Trophoblast cell (in vitro differentiated cells and primary cell): Measurements from ENCODE around the gene RPS6KA4.

ENCODE experiments used
- DNase-seq, 2 donors: peaks; one replicate each; pipeline ENCODE4 v3.0.0-alpha.2; 2016
- H2AFZ ChIP-seq: 2 replicates; pipeline ENCODE4 v1.6.1; 2013; ENCODE audit warnings: low read length, moderate library complexity, mild to moderate bottlenecking; ENCODE audit not compliant: insufficient read depth, poor library complexity
- H2AK5ac ChIP-seq: 2 replicates; pipeline ENCODE4 v1.6.1; 2013; ENCODE audit warnings: mild to moderate bottlenecking, low read length
- H2BK120ac ChIP-seq: 2 replicates; pipeline ENCODE4 v1.6.1; 2013; ENCODE audit warnings: low read length, mild to moderate bottlenecking, moderate library complexity; ENCODE audit not compliant: insufficient read depth, poor library complexity
- H2BK12ac ChIP-seq: 2 replicates; pipeline ENCODE4 v1.6.1; 2013; ENCODE audit warnings: mild to moderate bottlenecking, low read length, moderate library complexity
- H2BK5ac ChIP-seq: 2 replicates; pipeline ENCODE4 v1.6.1; 2013; ENCODE audit warnings: low read length, low read depth, moderate library complexity, mild to moderate bottlenecking; ENCODE audit not compliant: poor library complexity
- H3K14ac ChIP-seq: 2 replicates; pipeline ENCODE4 v1.6.1; 2013; ENCODE audit warnings: mild to moderate bottlenecking, low read length
- H3K18ac ChIP-seq: 2 replicates; pipeline ENCODE4 v1.6.1; 2013; ENCODE audit warnings: mild to moderate bottlenecking, low read length
- H3K23ac ChIP-seq: 2 replicates; pipeline ENCODE4 v1.6.1; 2013; ENCODE audit warnings: low read length
- H3K27ac ChIP-seq: 2 replicates; pipeline ENCODE4 v1.5.1; 2013; ENCODE audit warnings: low read depth, mild to moderate bottlenecking, inconsistent platforms, low read length, moderate library complexity
- H3K27me3 ChIP-seq: 2 replicates; pipeline ENCODE4 v1.6.1; 2013; ENCODE audit warnings: inconsistent platforms, mild to moderate bottlenecking, low read length, moderate library complexity; ENCODE audit not compliant: insufficient read depth
- H3K36me3 ChIP-seq, 2 experiments: 1 replicate in 1 of 2; 2 replicates in 1 of 2; pipeline ENCODE4 v1.6.1; 2013; ENCODE audit warnings: low read length in 2 of 2, mild to moderate bottlenecking in 2 of 2, moderate library complexity in 1 of 2; ENCODE audit not compliant: insufficient read depth in 2 of 2, control insufficient read depth in 1 of 2
- H3K4ac ChIP-seq: 2 replicates; pipeline ENCODE4 v1.6.1; 2013; ENCODE audit warnings: low read depth, mild to moderate bottlenecking, low read length, moderate library complexity
- H3K4me1 ChIP-seq, 2 experiments: 1 replicate in 1 of 2; 2 replicates in 1 of 2; pipeline ENCODE4 v1.6.1; 2013; ENCODE audit warnings: low read length in 2 of 2, mild to moderate bottlenecking in 2 of 2, moderate library complexity in 1 of 2; ENCODE audit not compliant: insufficient read depth in 2 of 2, control insufficient read depth in 1 of 2
- H3K4me2 ChIP-seq: 2 replicates; pipeline ENCODE4 v1.6.1; 2013; ENCODE audit warnings: inconsistent platforms, mild to moderate bottlenecking, low read length, moderate library complexity
- H3K4me3 ChIP-seq: 2 replicates; pipeline ENCODE4 v1.5.1; 2013; ENCODE audit warnings: mild to moderate bottlenecking, low read depth, low read length, inconsistent platforms
- H3K79me1 ChIP-seq: one replicate; pipeline ENCODE4 v1.6.1; 2013; ENCODE audit warnings: low read length
- H3K79me2 ChIP-seq: 2 replicates; pipeline ENCODE4 v1.6.1; 2013; ENCODE audit warnings: low read length, mild to moderate bottlenecking; ENCODE audit not compliant: control insufficient read depth, insufficient read depth, poor library complexity
- H3K9ac ChIP-seq: 2 replicates; pipeline ENCODE4 v1.6.1; 2013; ENCODE audit warnings: mild to moderate bottlenecking, low read length
- H3K9me3 ChIP-seq: 2 replicates; pipeline ENCODE4 v1.6.1; 2013; ENCODE audit warnings: low read depth, mild to moderate bottlenecking, control low read depth, inconsistent platforms, low read length; ENCODE audit not compliant: insufficient read depth
- H4K12ac ChIP-seq: 2 replicates; pipeline ENCODE4 v1.6.1; 2013; ENCODE audit warnings: low read depth, mild to moderate bottlenecking, low read length, moderate library complexity
- H4K8ac ChIP-seq: 2 replicates; pipeline ENCODE4 v1.6.1; 2013; ENCODE audit warnings: low read depth, mild to moderate bottlenecking, low read length, moderate library complexity
- H4K91ac ChIP-seq: one replicate; pipeline ENCODE4 v1.6.1; 2013; ENCODE audit warnings: low read depth, mild to moderate bottlenecking, low read length, moderate library complexity
- WGBS: extraction: QIAGEN DNeasy Blood & Tissue Kit; methylation state at CpG from one replicate; pipeline ENCODE4 v1.1.7; 2013; ENCODE audit warnings: missing lambda C conversion rate; ENCODE audit not compliant: insufficient read length, insufficient coverage; ENCODE audit errors: extremely low coverage; 5-methylcytosine and 5-hydroxymethylcytosine counted together

The RPS6KA4 gene

DNA sequence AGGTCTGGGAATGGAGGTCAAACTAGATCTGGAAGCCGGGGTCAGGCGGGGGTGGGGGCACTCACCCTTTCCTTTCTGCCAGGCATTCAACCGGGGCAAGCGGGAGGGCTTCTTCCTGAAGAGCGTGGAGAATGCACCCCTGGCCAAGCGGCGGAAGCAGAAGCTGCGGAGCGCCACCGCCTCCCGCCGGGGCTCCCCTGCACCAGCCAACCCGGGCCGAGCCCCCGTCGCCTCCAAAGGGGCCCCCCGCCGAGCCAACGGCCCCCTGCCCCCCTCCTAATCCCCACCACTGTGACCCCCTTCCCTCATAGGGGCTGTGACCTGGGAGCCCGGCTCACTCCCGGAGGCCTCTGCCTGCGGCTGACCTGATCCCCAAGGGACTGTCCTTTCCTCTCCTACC is 12.2 kb downstream of the RPS6KA4 start:
- WGBS, result no CpG with 5 or more reads among the region's 22 CpGs
- no peaks in the 10 kb centered on the region for H3K27me3 ChIP-seq
- H3K36me3 ChIP-seq, result peaks cover 40 to 42% of the 10 kb centered on the region in 2 experiments
- no peak overlapping the region for H3K4ac ChIP-seq
- H3K9ac ChIP-seq, result no peak overlapping the region
- H3K23ac ChIP-seq, result no peak overlapping the region
- H4K12ac ChIP-seq, result no peak overlapping the region
- H3K14ac ChIP-seq, result no peak overlapping the region
- no peak overlapping the region for H2BK5ac ChIP-seq
- no peak overlapping the region for H3K4me3 ChIP-seq
- no peak overlapping the region for H3K4me2 ChIP-seq
- H2BK120ac ChIP-seq, result no peak overlapping the region
- no peak overlapping the region for H3K18ac ChIP-seq
- H3K79me1 ChIP-seq, result no peaks in the 10 kb centered on the region
- no peak overlapping the region for H2BK12ac ChIP-seq
- no peaks in the 10 kb centered on the region for H3K79me2 ChIP-seq
- H3K4me1 ChIP-seq, result peaks cover 6 to 7% of the 10 kb centered on the region in 2 experiments
- no peak overlapping the region for H2AFZ ChIP-seq
- no peak overlapping the region for H4K91ac ChIP-seq
- H3K9me3 ChIP-seq, result peaks cover 4% of the 10 kb centered on the region
- no peak overlapping the region for H3K27ac ChIP-seq
- H4K8ac ChIP-seq, result no peak overlapping the region
- DNase-seq, result no peak
- no peak overlapping the region for H2AK5ac ChIP-seq

DNA sequence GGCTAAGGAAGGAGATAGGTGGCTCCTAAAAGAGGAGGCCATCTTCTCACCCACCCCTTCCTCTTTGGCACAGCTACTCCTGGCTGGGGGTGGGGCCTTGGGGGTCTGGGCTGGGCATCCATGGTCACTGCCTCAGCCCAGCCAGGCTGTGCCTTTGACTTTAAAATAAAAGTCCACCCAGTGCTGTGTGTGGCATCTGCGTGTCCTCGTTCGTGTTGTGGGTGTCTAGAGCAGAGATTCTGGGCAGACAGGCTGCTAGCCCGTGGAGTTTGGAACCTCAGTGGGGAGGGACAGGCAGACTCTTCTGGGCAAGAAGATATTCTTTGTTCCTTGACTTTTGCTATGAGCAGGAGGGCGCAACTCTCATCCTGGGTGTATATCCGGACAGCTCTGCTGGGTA is 13.1 kb downstream of the RPS6KA4 start:
- H3K4ac ChIP-seq, result no peak overlapping the region

DNA sequence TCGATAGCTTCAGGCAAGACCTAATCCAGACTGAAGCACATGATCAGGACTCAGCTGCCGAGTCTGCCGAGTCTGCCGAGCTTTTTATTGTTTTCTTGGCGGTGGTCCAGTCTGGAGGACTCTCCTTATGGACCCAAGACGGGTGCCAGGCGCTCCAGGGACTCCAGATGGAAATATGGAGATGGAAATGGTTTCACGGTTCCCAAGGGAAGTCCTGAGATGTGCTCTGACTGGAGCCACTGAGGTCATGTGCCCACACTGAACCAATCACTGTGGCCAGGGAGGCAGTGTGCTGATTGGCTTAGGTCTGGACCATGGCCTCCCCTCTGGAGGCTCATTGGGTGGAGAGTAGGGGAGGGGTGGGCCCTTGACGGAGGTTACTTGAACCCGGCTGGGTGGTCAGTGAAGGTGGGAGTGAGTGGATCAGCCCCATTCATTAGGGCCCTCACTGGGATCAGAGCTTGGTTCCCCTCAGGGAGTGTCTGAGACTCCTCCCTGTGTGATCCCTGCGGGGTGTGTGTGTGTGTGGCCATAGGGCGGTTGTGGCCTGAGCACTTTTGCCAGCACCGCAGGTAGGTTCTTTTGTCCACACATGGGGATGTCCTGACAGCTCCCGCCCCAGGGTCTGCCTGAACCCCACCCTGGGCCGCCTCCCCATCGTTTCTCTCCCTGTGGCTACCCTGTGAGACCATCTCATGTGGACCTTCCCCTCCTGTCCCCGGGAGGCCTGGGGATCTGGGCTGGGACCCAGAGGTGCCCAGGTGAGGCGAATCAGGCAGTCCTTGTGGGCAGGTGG is 14.0 kb downstream of the RPS6KA4 start:
- peak; percentile 79 to 85 for DNase-seq
- Histone ChIP-seq H3K79me1 (no peaks in the 10 kb centered on the region), H3K27me3 (no peaks in the 10 kb centered on the region), H3K4me3 (no peak overlapping the region), H3K4me2 (no peak overlapping the region), H3K4ac (no peak overlapping the region), H3K36me3 (peaks cover 32 to 34% of the 10 kb centered on the region in 2 experiments), H2AFZ (no peak overlapping the region), H3K9ac (no peak overlapping the region), H2BK120ac (no peak overlapping the region), H2BK12ac (no peak overlapping the region), H4K12ac (no peak overlapping the region), H3K23ac (no peak overlapping the region), H3K27ac (no peak overlapping the region), H3K79me2 (no peaks in the 10 kb centered on the region), H2AK5ac (no peak overlapping the region), H3K4me1 (peaks cover 2% of the 10 kb centered on the region in 2 experiments), H4K91ac (no peak overlapping the region), H3K14ac (no peak overlapping the region), H4K8ac (no peak overlapping the region), H3K9me3 (peaks cover 4% of the 10 kb centered on the region), H2BK5ac (no peak overlapping the region), H3K18ac (no peak overlapping the region)
- WGBS, result no CpG with 5 or more reads among the region's 18 CpGs

More for the DNA sequence above, 13.1 kb downstream of the RPS6KA4 start:
- H3K14ac ChIP-seq, result no peak overlapping the region
- H4K91ac ChIP-seq, result no peak overlapping the region
- H3K23ac ChIP-seq, result no peak overlapping the region
- H2BK120ac ChIP-seq, result no peak overlapping the region
- no peak overlapping the region for H2BK5ac ChIP-seq
- H3K4me1 ChIP-seq, result peaks cover 2% of the 10 kb centered on the region in 2 experiments
- no peak overlapping the region for H3K27ac ChIP-seq
- H3K27me3 ChIP-seq, result no peaks in the 10 kb centered on the region
- no peak overlapping the region for H3K18ac ChIP-seq
- DNase-seq, result no peak
- no peaks in the 10 kb centered on the region for H3K79me2 ChIP-seq
- H3K9me3 ChIP-seq, result peaks cover 4% of the 10 kb centered on the region
- WGBS, result no CpG with 5 or more reads among the region's 6 CpGs
- H2AFZ ChIP-seq, result no peak overlapping the region
- H4K12ac ChIP-seq, result no peak overlapping the region
- H2AK5ac ChIP-seq, result no peak overlapping the region
- H2BK12ac ChIP-seq, result no peak overlapping the region
- H3K4me3 ChIP-seq, result no peak overlapping the region
- no peak overlapping the region for H3K4me2 ChIP-seq
- peaks cover 38 to 39% of the 10 kb centered on the region in 2 experiments for H3K36me3 ChIP-seq
- no peak overlapping the region for H4K8ac ChIP-seq
- H3K79me1 ChIP-seq, result no peaks in the 10 kb centered on the region
- H3K9ac ChIP-seq, result no peak overlapping the region

DNA sequence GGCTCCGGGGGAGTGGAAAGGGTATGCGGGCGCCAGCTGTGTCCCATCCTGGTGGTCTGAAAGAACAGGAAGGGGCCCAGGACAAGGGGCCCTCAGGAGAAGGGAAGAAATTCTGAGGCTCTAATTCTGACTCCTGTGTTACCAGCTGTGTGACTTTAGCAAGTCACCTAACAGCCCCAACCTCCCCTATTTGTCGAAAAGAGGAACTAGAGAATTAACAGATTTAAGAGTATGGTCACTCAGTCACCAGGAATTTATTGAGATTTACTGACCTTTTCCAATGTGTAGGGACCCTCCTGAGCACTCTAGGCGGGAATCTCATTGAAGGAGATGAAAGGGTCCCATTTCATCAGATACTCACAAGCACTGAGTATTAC is 14.6 kb downstream of the RPS6KA4 start:
- no peak overlapping the region for H3K14ac ChIP-seq
- H2AK5ac ChIP-seq, result no peak overlapping the region
- peaks cover 2% of the 10 kb centered on the region in 2 experiments for H3K4me1 ChIP-seq
- no peak overlapping the region for H3K23ac ChIP-seq
- no peaks in the 10 kb centered on the region for H3K27me3 ChIP-seq
- no peak overlapping the region for H3K18ac ChIP-seq
- H3K79me1 ChIP-seq, result no peaks in the 10 kb centered on the region
- H2BK120ac ChIP-seq, result no peak overlapping the region
- H3K4ac ChIP-seq, result no peak overlapping the region
- no peak overlapping the region for H3K4me2 ChIP-seq
- H3K79me2 ChIP-seq, result no peaks in the 10 kb centered on the region
- H2BK12ac ChIP-seq, result no peak overlapping the region
- H2AFZ ChIP-seq, result no peak overlapping the region
- H3K9ac ChIP-seq, result no peak overlapping the region
- no peak overlapping the region for H4K12ac ChIP-seq
- no peak overlapping the region for H4K91ac ChIP-seq
- peaks cover 2% of the 10 kb centered on the region for H3K9me3 ChIP-seq
- H3K4me3 ChIP-seq, result no peak overlapping the region
- H4K8ac ChIP-seq, result no peak overlapping the region
- H3K27ac ChIP-seq, result no peak overlapping the region
- DNase-seq, result no peak
- no CpG with 5 or more reads among the region's 5 CpGs for WGBS
- peaks cover 26 to 28% of the 10 kb centered on the region in 2 experiments for H3K36me3 ChIP-seq
- no peak overlapping the region for H2BK5ac ChIP-seq
